Measurements from ENCODE around the gene HOATZ.

GRCh38 chr11:111518668-111519067 lies 4.1 kb downstream of the HOATZ start:
- TF ChIP-seq, protein P1, sequence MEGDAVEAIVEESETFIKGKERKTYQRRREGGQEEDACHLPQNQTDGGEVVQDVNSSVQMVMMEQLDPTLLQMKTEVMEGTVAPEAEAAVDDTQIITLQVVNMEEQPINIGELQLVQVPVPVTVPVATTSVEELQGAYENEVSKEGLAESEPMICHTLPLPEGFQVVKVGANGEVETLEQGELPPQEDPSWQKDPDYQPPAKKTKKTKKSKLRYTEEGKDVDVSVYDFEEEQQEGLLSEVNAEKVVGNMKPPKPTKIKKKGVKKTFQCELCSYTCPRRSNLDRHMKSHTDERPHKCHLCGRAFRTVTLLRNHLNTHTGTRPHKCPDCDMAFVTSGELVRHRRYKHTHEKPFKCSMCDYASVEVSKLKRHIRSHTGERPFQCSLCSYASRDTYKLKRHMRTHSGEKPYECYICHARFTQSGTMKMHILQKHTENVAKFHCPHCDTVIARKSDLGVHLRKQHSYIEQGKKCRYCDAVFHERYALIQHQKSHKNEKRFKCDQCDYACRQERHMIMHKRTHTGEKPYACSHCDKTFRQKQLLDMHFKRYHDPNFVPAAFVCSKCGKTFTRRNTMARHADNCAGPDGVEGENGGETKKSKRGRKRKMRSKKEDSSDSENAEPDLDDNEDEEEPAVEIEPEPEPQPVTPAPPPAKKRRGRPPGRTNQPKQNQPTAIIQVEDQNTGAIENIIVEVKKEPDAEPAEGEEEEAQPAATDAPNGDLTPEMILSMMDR (IDR thresholded peaks at IDR 0.05; ENCODE audit: insufficient read depth, low read depth, low read length), result no peak
- no peak for TF ChIP-seq EZH2 (IDR thresholded peaks at IDR 0.05; ENCODE audit: insufficient read depth, low read length)

Data from astrocyte (in vitro differentiated cells and primary cell).